Astrocyte (in vitro differentiated cells and primary cell): ENCODE data around the gene NCAPH2. TPM values are rescaled to one million over a fixed set of nuclear protein-coding genes. Genes with fewer than 3 reads are reported as not detected.
A peak's percentile ranks its signal among the peaks of the same experiment; 100 is the strongest.

Source experiments
- DNase-seq: peaks from one replicate; pipeline ENCODE4 v3.0.0-alpha.2; 2010; ENCODE audit warnings: low read depth
- FAIRE-seq: peaks from 2 replicates; lab custom pipeline; 2011; peaks lifted over from hg19 to GRCh38; lab: Jason Lieb, UNC
- H2AFZ ChIP-seq: 2 replicates; pipeline ENCODE4 v1.6.0; 2012; ENCODE audit warnings: low read depth, low read length, inconsistent platforms
- H3K27ac ChIP-seq: 2 replicates; pipeline ENCODE4 v1.5.1; 2011; ENCODE audit warnings: low read depth, low read length, inconsistent platforms
- H3K27me3 ChIP-seq: 2 replicates; pipeline ENCODE4 v1.6.0; 2011; ENCODE audit warnings: low read length, inconsistent platforms; ENCODE audit not compliant: insufficient read depth
- H3K36me3 ChIP-seq: 2 replicates; pipeline ENCODE4 v1.5.1; 2011; ENCODE audit warnings: low read length, inconsistent platforms; ENCODE audit not compliant: insufficient read depth
- H3K4me1 ChIP-seq: 2 replicates; pipeline ENCODE4 v1.5.1; 2011; ENCODE audit warnings: low read length, inconsistent platforms; ENCODE audit not compliant: insufficient read depth
- H3K4me2 ChIP-seq: 2 replicates; pipeline ENCODE4 v1.6.0; 2012; ENCODE audit warnings: low read length, inconsistent platforms
- H3K4me3 ChIP-seq: 2 replicates; pipeline ENCODE4 v1.5.1; 2011; ENCODE audit warnings: low read depth, mild to moderate bottlenecking, low read length, inconsistent platforms; ENCODE audit not compliant: insufficient read depth
- H3K79me2 ChIP-seq: 2 replicates; pipeline ENCODE4 v1.6.0; 2012; ENCODE audit warnings: mild to moderate bottlenecking, low read length, inconsistent platforms; ENCODE audit not compliant: insufficient read depth
- H3K9ac ChIP-seq: 2 replicates; pipeline ENCODE4 v1.6.0; 2012; ENCODE audit warnings: mild to moderate bottlenecking, low read length, inconsistent platforms
- H3K9me3 ChIP-seq: 2 replicates; pipeline ENCODE4 v1.5.1; 2012; ENCODE audit warnings: low read depth, mild to moderate bottlenecking, low read length, inconsistent platforms; ENCODE audit not compliant: insufficient read depth
- H4K20me1 ChIP-seq: 2 replicates; pipeline ENCODE4 v1.6.0; 2012; ENCODE audit warnings: low read length, inconsistent platforms; ENCODE audit not compliant: insufficient read depth
- H3K27ac Mint-ChIP-seq: one replicate; pipeline ENCODE4 v1.8.0; 2021; ENCODE audit warnings: mild to moderate bottlenecking, mixed read lengths; ENCODE audit not compliant: unreplicated experiment
- H3K27me3 Mint-ChIP-seq: one replicate; pipeline ENCODE4 v1.8.0; 2021; ENCODE audit warnings: low read depth, mixed read lengths; ENCODE audit not compliant: unreplicated experiment
- H3K36me3 Mint-ChIP-seq: one replicate; pipeline ENCODE4 v1.8.0; 2021; ENCODE audit warnings: low read depth, mixed read lengths; ENCODE audit not compliant: unreplicated experiment
- H3K4me1 Mint-ChIP-seq: one replicate; pipeline ENCODE4 v1.8.0; 2021; ENCODE audit warnings: low read depth, mixed read lengths; ENCODE audit not compliant: unreplicated experiment
- H3K4me3 Mint-ChIP-seq: one replicate; pipeline ENCODE4 v1.8.0; 2021; ENCODE audit warnings: mild to moderate bottlenecking, moderate library complexity, mixed read lengths; ENCODE audit not compliant: unreplicated experiment
- H3K9me3 Mint-ChIP-seq: one replicate; pipeline ENCODE4 v1.8.0; 2021; ENCODE audit warnings: mild to moderate bottlenecking, mixed read lengths; ENCODE audit not compliant: unreplicated experiment
- EZH2 ChIP-seq: IDR thresholded peaks from 2 replicates; pipeline ENCODE4 v1.6.1; 2012; ENCODE audit warnings: mild to moderate bottlenecking, low read length, inconsistent platforms; ENCODE audit not compliant: insufficient read depth
- total RNA-seq: library from RNA; stranded (reverse); gene quantifications from 2 replicates; pipeline ENCODE4 v1.2.1, GENCODE V29; 2021
- TF ChIP-seq, protein P1 (sequence below): IDR thresholded peaks from 2 replicates; pipeline ENCODE4 v1.5.1; 2011; ENCODE audit warnings: low read depth, mild to moderate bottlenecking, inconsistent platforms, low read length, moderate library complexity; ENCODE audit not compliant: insufficient read depth

Gene NCAPH2
- total RNA-seq, 1 donor from 2014 or later = 25.6 TPM

DNA sequence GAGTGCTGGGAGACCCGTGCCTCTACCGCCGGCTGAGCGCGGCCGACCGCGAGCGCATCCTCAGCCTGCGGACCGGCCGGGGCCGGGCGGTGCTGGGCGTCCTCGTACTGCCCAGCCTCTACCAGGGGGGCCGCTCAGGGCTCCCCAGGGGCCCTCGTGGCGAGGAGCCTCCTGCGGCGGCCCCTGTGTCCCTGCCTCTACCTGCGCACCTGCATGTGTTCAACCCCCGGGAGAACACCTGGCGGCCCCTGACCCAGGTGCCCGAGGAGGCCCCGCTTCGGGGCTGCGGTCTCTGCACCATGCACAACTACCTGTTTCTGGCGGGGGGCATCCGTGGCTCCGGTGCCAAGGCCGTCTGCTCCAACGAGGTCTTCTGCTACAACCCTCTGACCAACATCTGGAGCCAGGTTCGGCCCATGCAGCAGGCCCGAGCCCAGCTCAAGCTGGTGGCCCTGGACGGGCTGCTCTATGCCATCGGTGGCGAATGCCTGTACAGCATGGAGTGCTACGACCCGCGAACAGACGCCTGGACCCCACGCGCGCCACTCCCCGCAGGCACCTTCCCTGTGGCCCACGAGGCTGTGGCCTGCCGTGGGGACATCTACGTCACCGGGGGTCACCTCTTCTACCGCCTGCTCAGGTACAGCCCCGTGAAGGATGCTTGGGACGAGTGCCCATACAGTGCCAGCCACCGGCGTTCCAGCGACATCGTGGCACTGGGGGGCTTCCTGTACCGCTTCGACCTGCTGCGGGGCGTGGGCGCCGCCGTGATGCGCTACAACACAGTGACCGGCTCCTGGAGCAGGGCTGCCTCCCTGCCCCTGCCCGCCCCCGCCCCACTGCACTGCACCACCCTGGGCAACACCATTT lies 41.1 kb downstream of the NCAPH2 start:
- H3K27ac ChIP-seq = no peak overlapping the region
- H3K27ac Mint-ChIP-seq = no peak overlapping the region
- FAIRE-seq = no peak

GRCh38 chr22:50550395-50550794 lies 42.4 kb downstream of the NCAPH2 start:
- TF ChIP-seq, protein P1, sequence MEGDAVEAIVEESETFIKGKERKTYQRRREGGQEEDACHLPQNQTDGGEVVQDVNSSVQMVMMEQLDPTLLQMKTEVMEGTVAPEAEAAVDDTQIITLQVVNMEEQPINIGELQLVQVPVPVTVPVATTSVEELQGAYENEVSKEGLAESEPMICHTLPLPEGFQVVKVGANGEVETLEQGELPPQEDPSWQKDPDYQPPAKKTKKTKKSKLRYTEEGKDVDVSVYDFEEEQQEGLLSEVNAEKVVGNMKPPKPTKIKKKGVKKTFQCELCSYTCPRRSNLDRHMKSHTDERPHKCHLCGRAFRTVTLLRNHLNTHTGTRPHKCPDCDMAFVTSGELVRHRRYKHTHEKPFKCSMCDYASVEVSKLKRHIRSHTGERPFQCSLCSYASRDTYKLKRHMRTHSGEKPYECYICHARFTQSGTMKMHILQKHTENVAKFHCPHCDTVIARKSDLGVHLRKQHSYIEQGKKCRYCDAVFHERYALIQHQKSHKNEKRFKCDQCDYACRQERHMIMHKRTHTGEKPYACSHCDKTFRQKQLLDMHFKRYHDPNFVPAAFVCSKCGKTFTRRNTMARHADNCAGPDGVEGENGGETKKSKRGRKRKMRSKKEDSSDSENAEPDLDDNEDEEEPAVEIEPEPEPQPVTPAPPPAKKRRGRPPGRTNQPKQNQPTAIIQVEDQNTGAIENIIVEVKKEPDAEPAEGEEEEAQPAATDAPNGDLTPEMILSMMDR = no peak
- no peak for TF ChIP-seq EZH2
- Mint-ChIP-seq H3K36me3 (no peaks in the 10 kb centered on the region), H3K4me3 (no peak overlapping the region), H3K27ac (no peak overlapping the region), H3K4me1 (peaks cover 3% of the 10 kb centered on the region), H3K9me3 (no peaks in the 10 kb centered on the region), H3K27me3 (peaks cover 28% of the 10 kb centered on the region)
- Histone ChIP-seq H3K9ac (no peak overlapping the region), H3K27me3 (peaks cover 30% of the 10 kb centered on the region), H3K9me3 (no peaks in the 10 kb centered on the region), H4K20me1 (no peaks in the 10 kb centered on the region), H3K79me2 (no peaks in the 10 kb centered on the region), H3K4me2 (no peak overlapping the region), H3K4me1 (no peaks in the 10 kb centered on the region), H2AFZ (no peak overlapping the region), H3K36me3 (no peaks in the 10 kb centered on the region), H3K4me3 (no peak overlapping the region), H3K27ac (no peak overlapping the region)
- DNase-seq = no peak
- no peak for FAIRE-seq

More for the DNA sequence above, 41.1 kb downstream of the NCAPH2 start:
- H2AFZ ChIP-seq = no peak overlapping the region
- Mint-ChIP-seq H3K36me3 (no peaks in the 10 kb centered on the region), H3K4me3 (no peak overlapping the region), H3K4me1 (peaks cover 5% of the 10 kb centered on the region), H3K9me3 (no peaks in the 10 kb centered on the region), H3K27me3 (peaks cover 30% of the 10 kb centered on the region)
- H3K9me3 ChIP-seq = no peaks in the 10 kb centered on the region
- peak; percentile 19 for TF ChIP-seq EZH2
- TF ChIP-seq, protein P1 = no peak
- peaks cover 28% of the 10 kb centered on the region for H3K27me3 ChIP-seq
- no peaks in the 10 kb centered on the region for H3K4me1 ChIP-seq
- no peak overlapping the region for H3K9ac ChIP-seq
- DNase-seq = no peak
- no peaks in the 10 kb centered on the region for H4K20me1 ChIP-seq
- H3K4me2 ChIP-seq = no peak overlapping the region
- no peak overlapping the region for H3K4me3 ChIP-seq
- H3K36me3 ChIP-seq = no peaks in the 10 kb centered on the region
- H3K79me2 ChIP-seq = no peaks in the 10 kb centered on the region

- Histone ChIP-seq H3K27me3 (peaks cover 35% of the 10 kb centered on the region), H3K36me3 (no peaks in the 10 kb centered on the region), H3K27ac (no peak overlapping the region), H3K9ac (no peak overlapping the region), H3K9me3 (no peaks in the 10 kb centered on the region), H2AFZ (no peak overlapping the region), H4K20me1 (no peaks in the 10 kb centered on the region), H3K4me1 (no peaks in the 10 kb centered on the region), H3K79me2 (no peaks in the 10 kb centered on the region), H3K4me3 (no peak overlapping the region), H3K4me2 (no peak overlapping the region)
- Mint-ChIP-seq H3K27me3 (peaks cover 32% of the 10 kb centered on the region), H3K4me1 (no peaks in the 10 kb centered on the region), H3K4me3 (no peak overlapping the region), H3K36me3 (no peaks in the 10 kb centered on the region), H3K9me3 (no peaks in the 10 kb centered on the region), H3K27ac (no peak overlapping the region)
- FAIRE-seq (no peak), DNase-seq (no peak)
- TF ChIP-seq, protein P1 = no peak
- no peak for TF ChIP-seq EZH2
These were observed 43.2 kb downstream of the NCAPH2 start for GRCh38 chr22:50551160-50551752.
